Neural cell (in vitro differentiated cells): Measurements from ENCODE around the gene SMIM29. TPM values are rescaled to one million over a fixed set of nuclear protein-coding genes. Genes with fewer than 3 reads are reported as not detected.

ENCODE experiments used
- H2AFZ ChIP-seq: fragments of 200-600, 300-800 bp; sonication (generic), shearing (Covaris generic); 2 replicates; pipeline ENCODE4 v1.6.0; 2014; ENCODE audit warnings: low read depth, mild to moderate bottlenecking, antibody characterized with exemption, low read length, moderate library complexity
- H3F3A ChIP-seq: fragments of 200-600 bp; shearing (Covaris generic); 2 replicates; pipeline ENCODE4 v1.6.1; 2016; ENCODE audit warnings: mild to moderate bottlenecking, moderate library complexity, mixed read lengths, antibody characterized with exemption, low read length; ENCODE audit not compliant: insufficient read depth, poor library complexity, severe bottlenecking
- H3K27ac ChIP-seq: fragments of 200-600, 300-800 bp; sonication (generic), shearing (Covaris generic); 2 replicates; pipeline ENCODE4 v1.5.1; 2014; ENCODE audit warnings: mild to moderate bottlenecking, low read length, moderate library complexity
- H3K27me3 ChIP-seq: fragments of 300-800, 200-600 bp; sonication (generic), shearing (Covaris generic); 2 replicates; pipeline ENCODE4 v1.6.0; 2014; ENCODE audit warnings: mild to moderate bottlenecking, low read depth, low read length, moderate library complexity; ENCODE audit not compliant: insufficient read depth
- H3K36me3 ChIP-seq: fragments of 300-800, 200-600 bp; sonication (generic), shearing (Covaris generic); 2 replicates; pipeline ENCODE4 v1.5.1; 2014; ENCODE audit warnings: mild to moderate bottlenecking, antibody characterized with exemption, low read length, moderate library complexity; ENCODE audit not compliant: insufficient read depth
- H3K4me2 ChIP-seq: fragments of 300-800, 200-600 bp; sonication (generic), shearing (Covaris generic); 2 replicates; pipeline ENCODE4 v1.6.0; 2014; ENCODE audit warnings: mild to moderate bottlenecking, low read length
- H3K4me3 ChIP-seq: fragments of 300-800, 200-600 bp; sonication (generic), shearing (Covaris generic); 2 replicates; pipeline ENCODE4 v1.5.1; 2014; ENCODE audit warnings: mild to moderate bottlenecking, low read length, moderate library complexity
- H3K79me2 ChIP-seq: fragments of 200-600 bp; shearing (Covaris generic); replicated peaks from 2 replicates; pipeline ENCODE4 v1.6.0; 2014; ENCODE audit warnings: mild to moderate bottlenecking, low read length, moderate library complexity; ENCODE audit not compliant: insufficient read depth
- H3K9ac ChIP-seq: fragments of 300-800, 200-600 bp; sonication (generic), shearing (Covaris generic); 2 replicates; pipeline ENCODE4 v1.6.1; 2016; ENCODE audit warnings: mild to moderate bottlenecking, low read length, mixed read lengths
- H3K9me2 ChIP-seq: fragments of 200-600 bp; shearing (Covaris generic); 2 replicates; pipeline ENCODE4 v1.6.1; 2016; ENCODE audit warnings: mild to moderate bottlenecking, low read length, mixed read lengths; ENCODE audit not compliant: insufficient read depth
- H3K9me3 ChIP-seq: fragments of 200-600, 300-800 bp; sonication (generic), shearing (Covaris generic); 2 replicates; pipeline ENCODE4 v1.6.1; 2016; ENCODE audit warnings: mild to moderate bottlenecking, mixed run types, low read length, moderate library complexity, mixed read lengths
- H4K20me1 ChIP-seq: fragments of 200-600 bp; shearing (Covaris generic); 2 replicates; pipeline ENCODE4 v1.6.1; 2016; ENCODE audit warnings: mild to moderate bottlenecking, mixed run types; ENCODE audit not compliant: insufficient read depth
- EP300 ChIP-seq: fragments of 450-650 bp; conservative IDR thresholded peaks from 2 replicates; pipeline ENCODE4 v1.6.1; 2014; ENCODE audit warnings: antibody characterized with exemption, mild to moderate bottlenecking, moderate library complexity; ENCODE audit not compliant: poor library complexity, severe bottlenecking
- EZH2 ChIP-seq: fragments of 200-600, 300-800 bp; shearing (Covaris generic), sonication (generic); IDR thresholded peaks from 2 replicates; pipeline ENCODE4 v1.6.1; 2014; ENCODE audit warnings: antibody characterized with exemption, low read length, borderline replicate concordance, mild to moderate bottlenecking; ENCODE audit not compliant: insufficient read depth, poor library complexity, severe bottlenecking
- MXI1 ChIP-seq: fragments of 450-650 bp; conservative IDR thresholded peaks from 2 replicates; pipeline ENCODE4 v1.6.1; 2014; ENCODE audit warnings: antibody characterized with exemption, mild to moderate bottlenecking; ENCODE audit not compliant: poor library complexity, severe bottlenecking
- POLR2AphosphoS5 ChIP-seq: IDR thresholded peaks from 2 replicates; pipeline ENCODE4 v1.6.1; 2012
- RAD21 ChIP-seq: fragments of 450-650 bp; conservative IDR thresholded peaks from 2 replicates; pipeline ENCODE4 v1.6.1; 2014; ENCODE audit warnings: antibody characterized with exemption, mild to moderate bottlenecking, moderate library complexity
- SMC3 ChIP-seq: fragments of 450-650 bp; conservative IDR thresholded peaks from 2 replicates; pipeline ENCODE4 v1.6.1; 2014; ENCODE audit warnings: antibody characterized with exemption, mild to moderate bottlenecking, moderate library complexity; ENCODE audit not compliant: poor library complexity
- TAF1 ChIP-seq: IDR thresholded peaks from 2 replicates; pipeline ENCODE4 v1.6.1; 2012; ENCODE audit warnings: low read depth
- polyA plus RNA-seq: library from polyadenylated mRNA; depleted of rRNA; stranded (reverse); fragments of >200 nt; gene quantifications from 2 replicates; pipeline ENCODE4 v1.2.3, GENCODE V29; 2014
- TF ChIP-seq, protein P1 (sequence below): IDR thresholded peaks from 2 replicates; pipeline ENCODE4 v1.6.1; 2012; ENCODE audit warnings: borderline replicate concordance
- TF ChIP-seq, protein P2 (sequence below): fragments of 450-650 bp; IDR thresholded peaks from 2 replicates; pipeline ENCODE4 v1.5.1; 2014; ENCODE audit warnings: antibody characterized with exemption, mild to moderate bottlenecking, moderate library complexity; ENCODE audit not compliant: poor library complexity, severe bottlenecking

Gene SMIM29
- polyA plus RNA-seq, 1 donor from 2014 or later: 82.1 TPM

DNA sequence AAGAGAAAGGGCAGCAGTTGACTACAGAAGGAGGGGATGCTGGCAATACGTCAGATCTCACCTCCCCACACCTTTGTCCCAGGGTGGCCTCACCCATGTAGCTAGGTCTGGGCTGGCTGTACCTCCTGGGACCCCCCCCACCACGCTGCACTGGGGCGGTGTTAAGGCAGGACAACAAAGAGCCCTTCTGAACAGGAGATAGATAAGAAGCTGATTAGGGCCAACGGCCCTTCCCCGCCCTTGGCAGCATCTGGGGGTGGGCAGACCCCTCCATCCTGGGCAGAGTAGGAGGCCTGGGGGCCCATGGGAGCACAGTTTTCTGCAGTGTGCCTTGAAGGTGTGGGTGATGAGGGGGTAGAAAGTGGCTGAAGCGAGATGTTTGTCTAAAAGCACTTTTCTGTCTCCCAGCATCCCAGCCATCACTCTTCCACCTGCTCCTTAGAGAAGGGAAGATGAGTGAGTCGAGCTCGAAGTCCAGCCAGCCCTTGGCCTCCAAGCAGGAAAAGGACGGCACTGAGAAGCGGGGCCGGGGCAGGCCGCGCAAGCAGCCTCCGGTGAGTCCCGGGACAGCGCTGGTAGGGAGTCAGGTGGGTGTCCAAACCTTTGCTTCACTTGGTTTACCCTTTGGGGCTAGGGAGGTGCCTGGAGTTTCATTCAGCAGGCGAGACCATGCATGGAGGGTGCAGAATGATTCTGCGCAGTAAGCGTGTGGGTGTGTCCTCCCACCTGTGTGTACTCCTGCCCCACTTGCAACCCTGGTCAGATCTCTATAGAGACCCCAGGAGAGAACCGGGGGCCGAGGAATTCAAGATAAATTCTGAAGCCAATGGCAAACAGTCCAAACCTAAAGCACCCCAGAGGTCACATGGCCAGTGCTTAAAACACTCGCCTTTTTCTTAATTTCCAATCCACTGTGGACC, 8.2 kb downstream of the SMIM29 start:
- Histone ChIP-seq H3F3A (no peaks in the 10 kb centered on the region), H3K36me3 (no peaks in the 10 kb centered on the region), H3K27me3 (peaks cover 5% of the 10 kb centered on the region), H3K4me2 (no peak overlapping the region), H3K9ac (no peak overlapping the region), H3K27ac (no peak overlapping the region), H3K4me3 (no peak overlapping the region), H4K20me1 (peaks cover 4% of the 10 kb centered on the region), H3K79me2 (peaks cover 24% of the 10 kb centered on the region), H3K9me3 (no peaks in the 10 kb centered on the region), H3K9me2 (no peaks in the 10 kb centered on the region), H2AFZ (no peak overlapping the region)
- TF ChIP-seq MXI1: no peak
- TF ChIP-seq, protein P1, sequence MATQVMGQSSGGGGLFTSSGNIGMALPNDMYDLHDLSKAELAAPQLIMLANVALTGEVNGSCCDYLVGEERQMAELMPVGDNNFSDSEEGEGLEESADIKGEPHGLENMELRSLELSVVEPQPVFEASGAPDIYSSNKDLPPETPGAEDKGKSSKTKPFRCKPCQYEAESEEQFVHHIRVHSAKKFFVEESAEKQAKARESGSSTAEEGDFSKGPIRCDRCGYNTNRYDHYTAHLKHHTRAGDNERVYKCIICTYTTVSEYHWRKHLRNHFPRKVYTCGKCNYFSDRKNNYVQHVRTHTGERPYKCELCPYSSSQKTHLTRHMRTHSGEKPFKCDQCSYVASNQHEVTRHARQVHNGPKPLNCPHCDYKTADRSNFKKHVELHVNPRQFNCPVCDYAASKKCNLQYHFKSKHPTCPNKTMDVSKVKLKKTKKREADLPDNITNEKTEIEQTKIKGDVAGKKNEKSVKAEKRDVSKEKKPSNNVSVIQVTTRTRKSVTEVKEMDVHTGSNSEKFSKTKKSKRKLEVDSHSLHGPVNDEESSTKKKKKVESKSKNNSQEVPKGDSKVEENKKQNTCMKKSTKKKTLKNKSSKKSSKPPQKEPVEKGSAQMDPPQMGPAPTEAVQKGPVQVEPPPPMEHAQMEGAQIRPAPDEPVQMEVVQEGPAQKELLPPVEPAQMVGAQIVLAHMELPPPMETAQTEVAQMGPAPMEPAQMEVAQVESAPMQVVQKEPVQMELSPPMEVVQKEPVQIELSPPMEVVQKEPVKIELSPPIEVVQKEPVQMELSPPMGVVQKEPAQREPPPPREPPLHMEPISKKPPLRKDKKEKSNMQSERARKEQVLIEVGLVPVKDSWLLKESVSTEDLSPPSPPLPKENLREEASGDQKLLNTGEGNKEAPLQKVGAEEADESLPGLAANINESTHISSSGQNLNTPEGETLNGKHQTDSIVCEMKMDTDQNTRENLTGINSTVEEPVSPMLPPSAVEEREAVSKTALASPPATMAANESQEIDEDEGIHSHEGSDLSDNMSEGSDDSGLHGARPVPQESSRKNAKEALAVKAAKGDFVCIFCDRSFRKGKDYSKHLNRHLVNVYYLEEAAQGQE: no peak
- no peak for TF ChIP-seq RAD21
- TF ChIP-seq EP300: no peak
- TF ChIP-seq POLR2AphosphoS5: no peak
- no peak for TF ChIP-seq TAF1
- TF ChIP-seq, protein P2, sequence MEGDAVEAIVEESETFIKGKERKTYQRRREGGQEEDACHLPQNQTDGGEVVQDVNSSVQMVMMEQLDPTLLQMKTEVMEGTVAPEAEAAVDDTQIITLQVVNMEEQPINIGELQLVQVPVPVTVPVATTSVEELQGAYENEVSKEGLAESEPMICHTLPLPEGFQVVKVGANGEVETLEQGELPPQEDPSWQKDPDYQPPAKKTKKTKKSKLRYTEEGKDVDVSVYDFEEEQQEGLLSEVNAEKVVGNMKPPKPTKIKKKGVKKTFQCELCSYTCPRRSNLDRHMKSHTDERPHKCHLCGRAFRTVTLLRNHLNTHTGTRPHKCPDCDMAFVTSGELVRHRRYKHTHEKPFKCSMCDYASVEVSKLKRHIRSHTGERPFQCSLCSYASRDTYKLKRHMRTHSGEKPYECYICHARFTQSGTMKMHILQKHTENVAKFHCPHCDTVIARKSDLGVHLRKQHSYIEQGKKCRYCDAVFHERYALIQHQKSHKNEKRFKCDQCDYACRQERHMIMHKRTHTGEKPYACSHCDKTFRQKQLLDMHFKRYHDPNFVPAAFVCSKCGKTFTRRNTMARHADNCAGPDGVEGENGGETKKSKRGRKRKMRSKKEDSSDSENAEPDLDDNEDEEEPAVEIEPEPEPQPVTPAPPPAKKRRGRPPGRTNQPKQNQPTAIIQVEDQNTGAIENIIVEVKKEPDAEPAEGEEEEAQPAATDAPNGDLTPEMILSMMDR: no peak
- TF ChIP-seq SMC3: no peak

DNA sequence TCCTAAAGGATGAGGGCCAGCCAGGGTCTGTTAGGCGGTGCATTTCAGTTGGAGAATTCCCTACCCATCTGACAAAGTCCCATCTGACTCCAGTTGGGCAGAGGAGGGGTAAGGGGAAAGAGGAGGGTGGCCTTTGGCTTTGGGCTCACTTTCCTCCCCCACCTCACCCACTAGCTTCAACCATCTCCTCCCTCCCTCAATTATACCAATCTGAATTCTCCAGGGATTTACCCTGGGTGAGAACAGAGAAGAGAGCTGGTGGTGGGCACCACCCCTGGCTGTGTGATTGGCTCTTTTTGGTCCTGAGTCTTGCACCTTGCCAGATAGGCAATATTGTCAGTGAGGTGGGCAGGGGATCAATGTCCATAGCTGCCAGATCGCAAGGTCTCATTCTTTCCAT, 8.9 kb downstream of the SMIM29 start:
- H4K20me1 ChIP-seq: peaks cover 4% of the 10 kb centered on the region
- H3K4me2 ChIP-seq: no peak overlapping the region
- H3K27ac ChIP-seq: no peak overlapping the region
- TF ChIP-seq MXI1: no peak
- TF ChIP-seq POLR2AphosphoS5: no peak
- no peak for TF ChIP-seq RAD21
- TF ChIP-seq SMC3: no peak
- H3K4me3 ChIP-seq: no peak overlapping the region
- peaks cover 6% of the 10 kb centered on the region for H3K27me3 ChIP-seq
- H3K9me2 ChIP-seq: no peaks in the 10 kb centered on the region
- no peak overlapping the region for H3K9ac ChIP-seq
- H3K9me3 ChIP-seq: no peaks in the 10 kb centered on the region
- no peak overlapping the region for H2AFZ ChIP-seq
- H3F3A ChIP-seq: no peaks in the 10 kb centered on the region
- H3K79me2 ChIP-seq: peaks cover 24% of the 10 kb centered on the region
- no peaks in the 10 kb centered on the region for H3K36me3 ChIP-seq

DNA sequence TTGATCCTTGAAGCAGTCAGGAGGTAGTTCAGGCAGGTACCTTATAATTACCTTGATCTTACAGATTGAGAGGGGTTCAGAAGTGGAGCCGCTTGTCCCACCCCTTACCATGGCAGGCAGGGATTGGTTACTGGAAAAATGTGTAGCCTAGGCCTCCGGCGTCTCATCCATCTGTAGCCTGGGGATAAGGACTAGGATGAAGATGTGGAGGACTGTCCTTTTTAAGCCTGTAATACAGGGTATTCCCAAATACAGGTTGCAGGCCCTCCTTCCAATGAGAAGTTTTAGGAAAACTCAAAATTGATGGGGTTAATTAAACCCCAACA, 9.3 kb downstream of the SMIM29 start:
- H4K20me1 ChIP-seq: peaks cover 4% of the 10 kb centered on the region
- no peak overlapping the region for H3K4me3 ChIP-seq
- H3K4me2 ChIP-seq: no peak overlapping the region
- no peak for TF ChIP-seq EP300
- TF ChIP-seq EZH2: no peak
- TF ChIP-seq TAF1: no peak
- TF ChIP-seq SMC3: no peak
- no peak for TF ChIP-seq POLR2AphosphoS5
- no peaks in the 10 kb centered on the region for H3K9me2 ChIP-seq
- no peak overlapping the region for H3K27ac ChIP-seq
- no peak overlapping the region for H2AFZ ChIP-seq
- H3F3A ChIP-seq: no peaks in the 10 kb centered on the region
- no peaks in the 10 kb centered on the region for H3K36me3 ChIP-seq
- no peaks in the 10 kb centered on the region for H3K9me3 ChIP-seq
- no peak overlapping the region for H3K9ac ChIP-seq
- peaks cover 6% of the 10 kb centered on the region for H3K27me3 ChIP-seq
- peaks cover 24% of the 10 kb centered on the region for H3K79me2 ChIP-seq
